Left lung (tissue), 10 donors: ENCODE data around the gene GPC3. TPM values are rescaled to one million over a fixed set of nuclear protein-coding genes. Genes with fewer than 3 reads are reported as not detected.

Experiments
- ATAC-seq: fragments of 200-7000 bp; cut with Tn5 transposase; one replicate; pipeline ENCODE4 v1.9.1; 2020; ENCODE audit warnings: moderate library complexity
- DNase-seq, 4 donors: peaks; one replicate each; pipeline ENCODE4 v3.0.0-alpha.2; 2013 to 2020
- H3K27ac ChIP-seq, 2 donors: fragments of 200-600 bp; sonication (generic) in 1 of 2; one replicate each; pipeline versions ENCODE4 v1.5.0 to v1.8.0; 2020 to 2021
- H3K27me3 ChIP-seq, 2 donors: fragments of 200-600 bp; sonication (generic) in 1 of 2; one replicate each; pipeline versions ENCODE4 v1.5.0 to v1.8.0; 2020 to 2021
- H3K36me3 ChIP-seq, 2 donors: fragments of 200-600 bp; sonication (generic) in 1 of 2; one replicate each; pipeline versions ENCODE4 v1.5.0 to v1.8.0; 2020 to 2021
- H3K4me1 ChIP-seq, 2 donors: fragments of 200-600 bp; one replicate each; pipeline ENCODE4 v1.8.0; 2021
- H3K4me3 ChIP-seq, 2 donors: fragments of 200-600 bp; sonication (generic) in 1 of 2; one replicate each; pipeline versions ENCODE4 v1.5.0 to v1.8.0; 2020 to 2021; ENCODE audit warnings: mild to moderate bottlenecking in 1 of 2
- H3K9me3 ChIP-seq, 2 donors: fragments of 200-600 bp; sonication (generic) in 1 of 2; one replicate each; pipeline versions ENCODE4 v1.5.0 to v1.8.0; 2020 to 2021
- CTCF ChIP-seq, 2 donors: fragments of 200-600 bp; sonication (generic) in 1 of 2; IDR thresholded peaks; one replicate each; pipeline versions ENCODE4 v1.5.0 to v1.8.0; 2021; ENCODE audit warnings: antibody characterized with exemption in 2 of 2
- intact Hi-C, 2 donors: fragments of 100-400 bp; cut with DNase I; formaldehyde crosslinking; loops; one replicate each; pipeline versions ENCODE4 v1.11.2 to v1.14.2; 2022
- polyA plus RNA-seq, 6 donors: library from polyadenylated mRNA; unstranded; fragments of 120-200 nt; gene quantifications; one replicate each; pipeline ENCODE4 v1.2.1, GENCODE V29; 2013; ENCODE audit not compliant: insufficient read length in 6 of 6
- total RNA-seq, 2 donors: library from RNA; stranded (reverse); fragmentation: NEBNext Ultra II Directional; extraction: Animal tissue kit (Norgen Biotek cat#: 25700); gene quantifications; one replicate each; pipeline ENCODE4 v1.2.1, GENCODE V29; 2021
- donor health status: DM: no; HTN: yes; CAD: no.
- donor health status: DM: no; HTN: no; CAD: no.

Gene GPC3
- total and polyA plus RNA-seq, 8 donors = 42.1 to 581 (median 448) TPM

- no peaks in the 10 kb centered on the region for H3K27me3 ChIP-seq
- no peak overlapping the region for H3K4me3 ChIP-seq
- no peaks in the 10 kb centered on the region for H3K9me3 ChIP-seq
- H3K27ac ChIP-seq = no peak overlapping the region
- intact Hi-C loops = no loop called here
- no peak for ATAC-seq
- no peak for DNase-seq
- TF ChIP-seq CTCF (IDR thresholded peaks at IDR 0.05) = no peak
- H3K36me3 ChIP-seq = no peaks in the 10 kb centered on the region
- H3K4me1 ChIP-seq = no peaks in the 10 kb centered on the region
Measured at GRCh38 chrX:133702230-133702629, 283.2 kb downstream of the GPC3 start.

GRCh38 chrX:133699023-133699728, 286.2 kb downstream of the GPC3 start:
- no peak overlapping the region for H3K4me3 ChIP-seq
- intact Hi-C loops = no loop called here
- no peak for TF ChIP-seq CTCF (IDR thresholded peaks at IDR 0.05)
- no peaks in the 10 kb centered on the region for H3K36me3 ChIP-seq
- H3K27me3 ChIP-seq = no peaks in the 10 kb centered on the region
- no peaks in the 10 kb centered on the region for H3K4me1 ChIP-seq
- ATAC-seq = no peak
- H3K27ac ChIP-seq = no peak overlapping the region
- no peaks in the 10 kb centered on the region for H3K9me3 ChIP-seq
- DNase-seq = no peak

- no peak for TF ChIP-seq CTCF (IDR thresholded peaks at IDR 0.05)
- no peak overlapping the region for H3K4me3 ChIP-seq
- intact Hi-C loops = no loop called here
- H3K9me3 ChIP-seq = no peaks in the 10 kb centered on the region
- H3K4me1 ChIP-seq = no peaks in the 10 kb centered on the region
- ATAC-seq = no peak
- H3K27me3 ChIP-seq = no peaks in the 10 kb centered on the region
- no peak for DNase-seq
- no peak overlapping the region for H3K27ac ChIP-seq
- no peaks in the 10 kb centered on the region for H3K36me3 ChIP-seq
Measured at GRCh38 chrX:133698298-133698697, 287.1 kb downstream of the GPC3 start.

GRCh38 chrX:133697656-133698055, 287.7 kb downstream of the GPC3 start:
- no peaks in the 10 kb centered on the region for H3K27me3 ChIP-seq
- TF ChIP-seq CTCF (IDR thresholded peaks at IDR 0.05) = no peak
- intact Hi-C loops = no loop called here

GRCh38 chrX:133689997-133690599, 295.3 kb downstream of the GPC3 start:
- Histone ChIP-seq H3K27ac (no peak overlapping the region), H3K9me3 (no peaks in the 10 kb centered on the region), H3K4me1 (no peaks in the 10 kb centered on the region), H3K36me3 (no peaks in the 10 kb centered on the region), H3K4me3 (no peak overlapping the region), H3K27me3 (peaks cover 0 to 8% of the 10 kb centered on the region in 2 donors)
- intact Hi-C loops = no loop called here
- ATAC-seq = no peak
- no peak for DNase-seq
- no peak for TF ChIP-seq CTCF (IDR thresholded peaks at IDR 0.05)

More at GRCh38 chrX:133697656-133698055, 287.7 kb downstream of the GPC3 start:
- H3K36me3 ChIP-seq = no peaks in the 10 kb centered on the region
- ATAC-seq = no peak
- H3K9me3 ChIP-seq = no peaks in the 10 kb centered on the region
- H3K4me1 ChIP-seq = no peaks in the 10 kb centered on the region
- DNase-seq = no peak
- no peak overlapping the region for H3K4me3 ChIP-seq
- no peak overlapping the region for H3K27ac ChIP-seq
